Fibroblast of skin of left quadriceps (primary cell): Measurements from ENCODE around the gene SLC27A2.

Experiments used
- DNase-seq, 2 experiments: peaks; one replicate each; pipeline ENCODE4 v3.0.0-alpha.2; 2013; ENCODE audit warnings: low read depth in 2 of 2

Gene SLC27A2

DNA sequence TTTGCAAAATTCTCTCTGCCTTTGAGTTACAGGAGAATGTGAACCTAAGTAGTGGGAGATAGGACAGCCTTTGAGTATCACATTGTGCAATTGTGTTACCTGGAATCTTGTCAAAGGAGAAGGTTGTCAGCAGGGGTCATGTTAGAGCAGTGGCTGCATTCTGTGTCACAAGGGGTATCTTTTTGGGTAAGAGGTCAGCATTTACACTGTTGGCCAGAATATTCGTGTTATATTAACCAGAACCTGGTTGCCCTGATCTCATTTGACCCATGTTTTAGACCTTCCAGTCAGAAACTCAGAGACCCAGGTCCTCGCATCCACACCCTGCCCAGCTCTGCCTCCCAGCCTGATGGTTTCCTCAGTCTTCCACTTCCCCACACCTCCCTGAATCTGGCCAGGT lies 56.3 kb downstream of the SLC27A2 start:
- no peak for DNase-seq

DNA sequence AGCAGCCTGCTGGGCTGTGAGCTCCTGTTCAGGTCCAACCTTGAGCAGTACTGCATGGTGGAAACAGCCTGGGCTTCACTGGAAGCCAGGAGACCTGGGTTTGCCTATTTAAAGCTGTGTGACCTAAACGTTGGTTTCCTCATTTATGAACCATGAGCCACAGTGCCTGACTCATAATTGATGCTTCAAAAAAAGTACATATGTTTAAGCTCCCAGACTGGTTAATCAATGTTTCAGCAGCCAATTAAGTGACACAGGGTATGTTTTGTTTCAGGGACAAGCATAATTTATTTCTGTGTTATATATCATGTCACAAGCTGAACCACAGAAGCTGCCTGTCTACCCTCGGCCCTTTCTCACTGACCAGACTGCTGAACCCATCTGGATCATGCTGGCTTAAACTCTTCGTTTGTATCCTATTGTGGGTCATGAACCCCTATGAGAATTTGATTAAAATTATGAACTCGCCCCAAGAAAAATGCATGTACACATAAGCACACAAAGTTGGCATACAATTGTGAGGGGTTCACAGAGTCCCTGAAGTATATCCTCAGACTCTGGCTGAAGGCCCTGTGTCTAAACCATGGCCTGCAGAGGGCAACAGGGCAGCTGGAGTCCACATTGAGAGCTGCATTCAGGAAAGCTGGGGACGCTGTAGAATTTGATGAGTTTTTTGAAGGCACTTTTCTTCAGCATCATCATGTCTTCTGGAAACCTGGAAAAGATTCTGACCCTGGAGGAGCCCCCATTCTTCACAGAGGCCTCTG lies 59.9 kb downstream of the SLC27A2 start:
- peak; percentile 30 to 36 for DNase-seq

DNA sequence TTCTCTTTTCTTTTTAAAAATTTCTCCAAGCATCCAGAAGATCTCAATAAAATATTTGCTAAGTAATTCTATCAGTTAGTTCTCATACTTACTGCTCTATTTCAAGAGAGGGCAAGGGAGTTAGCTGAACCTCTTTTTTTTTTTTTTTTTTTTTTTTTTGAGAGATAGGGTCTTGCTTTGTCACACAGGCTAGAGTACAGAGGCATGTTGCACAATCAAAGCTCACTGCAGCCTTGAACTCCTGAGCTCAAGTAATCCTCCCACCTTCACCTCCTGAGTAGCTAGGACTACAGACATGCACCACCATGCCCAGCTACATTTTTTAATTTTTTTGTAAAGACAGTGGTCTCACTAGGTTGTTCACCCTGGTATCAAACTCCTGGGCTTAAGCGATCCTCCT lies 62.2 kb downstream of the SLC27A2 start:
- DNase-seq, result no peak

DNA sequence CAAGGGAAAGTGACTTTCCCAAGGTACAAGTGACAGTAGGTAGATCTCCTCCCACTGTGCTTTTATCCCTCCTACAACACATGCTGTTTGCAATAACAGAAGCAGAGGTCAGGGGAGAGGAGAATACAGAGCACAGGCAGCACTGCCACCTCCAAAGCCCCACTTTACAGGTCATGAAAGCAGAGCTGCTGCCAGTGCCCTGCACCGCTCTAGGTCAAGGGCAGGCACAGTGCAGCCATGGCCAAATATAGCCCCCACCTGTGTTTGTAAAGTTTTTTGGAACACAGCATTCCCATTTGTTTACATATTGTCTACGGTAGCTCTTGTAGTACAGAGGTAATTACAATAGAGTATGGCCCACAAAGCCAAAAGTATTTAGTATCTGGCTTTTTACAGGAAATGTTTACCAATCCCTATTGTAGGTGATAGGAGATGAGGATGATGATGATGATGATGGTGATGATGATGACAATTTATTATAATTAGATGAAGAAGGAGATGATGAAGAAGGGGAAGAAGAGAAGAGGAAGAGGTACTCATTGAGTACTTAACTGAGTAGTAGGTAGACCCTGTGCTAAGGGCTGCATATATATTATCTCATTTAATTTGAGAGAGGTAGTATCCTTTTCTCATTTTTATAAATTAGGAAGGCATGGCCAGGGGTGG lies 63.1 kb downstream of the SLC27A2 start:
- no peak for DNase-seq

GRCh38 chr15:50246631-50247030 lies 64.6 kb downstream of the SLC27A2 start:
- no peak for DNase-seq

DNA sequence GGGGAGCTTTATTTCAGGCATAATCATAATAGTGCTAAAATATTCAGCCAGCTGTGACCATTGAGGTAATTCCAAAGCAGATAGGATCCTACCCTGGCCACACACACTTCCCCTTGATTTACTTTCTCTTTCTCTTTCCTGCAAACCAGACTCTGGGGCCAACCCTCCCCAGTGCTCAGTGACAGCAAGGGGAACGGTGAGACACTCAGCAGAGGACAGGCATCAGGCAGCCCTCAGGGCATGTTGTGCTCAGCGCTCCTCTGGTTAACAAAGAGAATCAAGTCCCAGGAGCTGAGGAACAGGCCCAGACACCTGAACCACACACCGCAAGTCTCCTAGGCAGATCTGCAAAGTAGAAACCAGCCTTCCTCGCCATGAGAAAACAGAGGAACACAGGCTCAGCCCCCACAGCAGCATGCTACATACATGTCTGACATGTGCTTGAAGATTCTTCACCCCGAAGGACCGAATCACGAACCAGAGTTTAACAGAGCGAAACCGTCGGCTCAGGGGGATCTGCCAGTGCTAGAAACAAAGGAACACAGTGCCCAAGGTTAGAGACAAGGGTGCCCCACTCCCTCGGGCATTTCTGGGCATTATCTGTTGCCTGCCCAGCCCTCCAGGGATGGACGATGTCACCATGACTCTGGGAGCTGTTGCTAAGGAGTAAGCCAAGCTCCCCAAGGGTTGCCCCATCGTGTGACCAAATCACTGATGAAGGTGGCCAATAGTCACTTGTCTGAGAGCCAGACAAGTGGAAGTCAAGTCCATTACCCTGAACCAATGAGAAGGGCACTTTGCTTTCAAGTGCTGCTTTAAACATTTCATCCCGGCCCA lies 66.0 kb downstream of the SLC27A2 start:
- no peak for DNase-seq

DNA sequence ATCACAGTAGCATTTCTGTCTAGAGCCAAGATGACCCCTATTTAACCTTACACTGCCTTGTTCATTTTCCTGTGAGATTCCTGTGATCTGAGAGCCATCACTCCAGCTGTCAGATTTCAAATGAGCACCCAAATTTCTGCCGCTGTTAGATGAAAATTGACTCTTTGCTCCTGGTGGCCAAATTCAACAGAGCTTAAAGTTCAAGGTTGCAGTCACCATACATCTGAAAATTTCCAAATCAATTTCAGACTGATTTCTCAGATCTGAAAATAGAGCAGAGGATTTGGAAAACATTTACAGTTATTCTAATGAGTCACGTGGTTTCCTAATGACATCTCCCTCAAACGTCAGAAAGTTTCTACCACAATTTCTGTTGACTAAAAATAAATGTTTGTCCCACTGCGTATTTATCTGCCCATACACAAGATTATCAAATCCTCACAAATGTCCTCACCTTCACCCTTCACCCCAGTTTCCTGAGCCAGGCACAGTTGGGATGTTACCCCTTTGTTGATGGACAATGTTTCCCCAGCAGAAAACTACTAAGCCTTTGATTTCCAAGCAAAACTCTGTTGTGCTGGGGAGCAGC lies 67.1 kb downstream of the SLC27A2 start:
- no peak for DNase-seq

GRCh38 chr15:50249704-50250103 lies 67.7 kb downstream of the SLC27A2 start:
- DNase-seq, result no peak

DNA sequence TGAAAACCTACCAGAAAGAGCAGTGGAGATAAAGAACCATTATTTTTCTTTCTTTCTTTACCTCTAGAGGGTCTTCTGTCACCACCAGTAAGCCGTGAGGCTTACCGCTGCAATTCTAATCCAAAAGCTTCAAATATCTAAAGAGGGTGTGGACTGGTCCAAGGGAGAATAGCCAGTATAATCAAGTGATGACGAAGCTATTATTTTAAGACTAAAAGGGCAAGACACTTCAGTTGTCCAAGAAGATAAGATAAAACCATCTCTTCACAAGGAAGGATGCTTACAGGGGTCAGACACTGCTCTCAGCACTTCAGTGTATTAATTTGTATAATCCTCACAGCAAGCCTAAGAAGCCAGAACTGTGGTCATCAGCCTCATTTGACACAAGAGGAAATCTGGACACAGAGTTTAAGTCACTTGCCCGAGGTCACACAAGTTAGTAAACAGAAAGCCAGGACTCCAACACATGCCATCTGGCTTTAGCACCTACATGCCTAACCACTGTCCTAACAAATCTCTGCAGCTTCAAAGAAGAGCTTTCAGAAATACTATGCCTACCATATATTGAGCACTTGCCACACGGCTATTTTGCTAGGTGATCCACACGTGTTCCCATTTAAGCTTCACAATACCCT lies 68.9 kb downstream of the SLC27A2 start:
- DNase-seq, result no peak

DNA sequence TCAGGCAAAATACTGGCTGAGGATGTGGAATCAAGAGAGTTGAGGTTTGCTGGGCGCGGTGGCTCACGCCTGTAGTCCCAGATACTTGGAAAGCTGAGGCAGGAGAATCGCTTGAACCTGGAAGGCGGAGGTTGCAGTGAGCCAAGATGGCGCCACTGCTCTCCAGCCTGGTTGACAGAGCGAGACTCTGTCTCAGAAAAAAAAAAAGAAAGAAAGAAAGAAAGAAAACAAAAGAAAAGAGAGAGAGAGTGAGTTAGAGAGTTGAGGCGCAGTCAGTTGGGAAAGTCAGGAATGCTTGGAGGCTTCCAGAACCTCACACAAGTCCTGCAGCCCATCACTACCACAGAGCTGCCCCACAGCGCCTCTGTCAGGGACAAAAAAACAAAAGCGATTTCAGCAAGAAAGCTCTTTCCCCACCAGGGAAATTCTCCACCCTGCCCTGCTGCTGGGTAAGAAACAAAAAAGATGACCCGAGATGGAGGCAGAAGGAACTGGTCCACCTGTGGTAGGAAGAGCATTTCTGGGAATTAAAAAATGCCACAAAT lies 69.7 kb downstream of the SLC27A2 start:
- DNase-seq, result no peak

DNA sequence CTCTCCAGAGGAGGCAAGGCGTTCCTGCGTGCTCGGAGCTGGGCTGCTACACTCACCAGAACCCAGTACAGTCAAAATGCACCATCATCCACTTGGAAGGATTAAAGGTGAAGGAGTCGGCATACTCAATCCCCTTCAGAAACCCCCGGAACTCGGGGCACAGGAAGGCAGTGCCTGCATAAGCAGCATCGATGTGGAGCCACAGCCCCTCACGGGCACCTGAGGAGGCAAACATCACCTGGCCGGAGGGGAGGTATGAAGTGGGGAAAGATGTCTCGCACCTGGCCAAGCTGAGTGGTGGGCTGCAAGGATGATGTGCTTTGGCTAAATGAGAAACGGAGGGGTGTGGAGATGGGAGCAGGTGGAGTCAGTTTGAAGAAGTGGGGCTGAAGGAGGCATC lies 70.6 kb downstream of the SLC27A2 start:
- no peak for DNase-seq

- DNase-seq, result peak; percentile 14 to 16
These were observed 74.4 kb downstream of the SLC27A2 start for GRCh38 chr15:50256188-50257041.

DNA sequence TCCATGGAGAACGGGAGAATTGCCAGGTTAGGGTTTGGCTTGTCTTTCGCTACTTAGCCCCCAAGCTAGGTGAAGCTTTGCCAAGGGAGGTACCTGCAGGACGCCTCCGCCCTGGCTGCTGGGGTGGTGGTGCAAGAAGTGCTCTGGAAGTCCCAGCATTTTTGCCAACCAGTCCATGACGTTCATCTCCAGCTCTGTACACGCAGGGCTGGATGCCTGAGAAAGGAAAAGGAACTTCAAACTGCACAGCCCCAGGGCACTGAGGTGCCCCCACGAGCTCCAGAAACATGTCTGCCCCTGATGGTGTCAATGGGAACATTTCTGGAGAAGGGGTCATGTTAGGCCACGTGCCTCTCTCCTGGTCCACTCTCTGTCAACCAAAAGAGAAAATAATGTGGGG lies 75.3 kb downstream of the SLC27A2 start:
- no peak for DNase-seq

GRCh38 chr15:50257924-50258323 lies 75.9 kb downstream of the SLC27A2 start:
- DNase-seq, result no peak

- no peak for DNase-seq
These were observed 77.3 kb downstream of the SLC27A2 start for GRCh38 chr15:50259276-50259675.

DNA sequence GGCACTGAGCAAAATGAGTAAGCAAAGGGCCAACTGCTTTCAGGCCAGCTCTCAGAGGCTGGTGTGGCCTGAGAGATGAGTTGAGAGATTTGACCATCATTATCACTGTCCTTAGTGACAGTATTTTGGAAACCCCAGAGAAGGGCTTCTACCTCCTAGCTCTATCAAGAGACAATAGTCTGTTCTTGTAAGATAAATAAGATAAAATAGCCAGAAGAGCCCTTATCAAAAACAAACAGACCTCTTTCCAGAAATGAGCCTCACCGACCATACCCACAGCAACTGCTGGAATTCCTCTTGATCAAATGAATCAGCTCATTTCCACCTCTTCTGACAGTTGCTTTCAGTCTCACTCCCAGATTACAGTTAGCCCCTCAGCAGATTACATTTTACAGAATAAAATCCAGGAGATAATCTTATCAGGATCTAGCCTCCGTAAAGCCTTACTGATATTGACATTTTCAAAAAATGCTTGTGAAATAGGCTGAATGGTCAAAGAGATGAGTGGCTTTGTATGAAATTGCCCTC lies 79.0 kb downstream of the SLC27A2 start:
- DNase-seq, result no peak

- no peak for DNase-seq
These were observed 80.0 kb downstream of the SLC27A2 start for GRCh38 chr15:50261981-50262380.

DNA sequence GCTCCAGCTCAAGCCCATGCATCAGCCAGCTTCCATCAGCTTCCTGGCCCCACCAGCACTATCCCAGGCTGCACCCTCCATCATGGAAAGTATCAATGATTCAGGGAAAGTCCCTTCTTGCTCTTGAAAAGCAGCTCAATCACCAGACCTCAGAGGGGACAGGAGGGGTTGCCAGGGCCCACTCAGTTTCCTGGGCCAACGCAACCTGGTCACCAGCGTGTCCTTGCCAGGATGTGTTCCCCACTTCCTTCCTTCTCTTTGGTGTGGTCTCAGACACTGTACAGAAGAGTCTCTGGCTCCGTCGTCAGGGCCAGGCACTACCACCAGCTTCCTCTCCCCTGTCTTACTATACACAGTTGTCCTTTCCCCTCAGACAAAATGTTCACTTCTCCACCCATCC lies 80.5 kb downstream of the SLC27A2 start:
- DNase-seq, result no peak

GRCh38 chr15:50265620-50266019 lies 83.6 kb downstream of the SLC27A2 start, which contains the start of gene HDC:
Gene HDC (minus strand): TSS chr15:50265726. CDS start chr15:50265623, 103 bp downstream.
- DNase-seq, result no peak

DNA sequence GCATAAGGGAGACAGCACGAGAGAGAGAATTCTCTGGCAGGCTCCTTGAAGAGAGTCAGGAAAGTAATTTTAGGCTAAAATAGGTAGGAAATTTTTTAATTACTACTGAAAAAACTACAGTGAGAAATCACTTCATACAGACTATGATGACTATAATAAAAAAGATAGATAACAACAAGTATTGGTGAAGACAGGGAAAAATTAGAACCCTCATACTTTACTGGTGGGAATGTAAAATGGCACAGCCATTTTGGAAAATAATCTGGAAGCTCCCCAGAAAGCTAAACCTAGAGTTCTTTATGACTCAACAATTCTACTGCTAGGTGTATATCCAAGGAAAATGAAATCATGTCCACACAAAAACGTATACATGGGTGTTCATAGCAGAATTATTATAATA lies 85.6 kb downstream of the SLC27A2 start:
- no peak for DNase-seq
